Measurements from ENCODE around the gene DDRGK1.

DDRGK1 gene

GRCh38 chr20:3229158-3229557 is 24.7 kb upstream of the DDRGK1 start:
- Histone ChIP-seq H3K9me3 (ENCODE audit: control insufficient read depth, insufficient read depth, low read length) (no peaks in the 10 kb centered on the region), H3K36me3 (ENCODE audit: insufficient read depth, low read length) (no peaks in the 10 kb centered on the region; the same call in 1 of the 2 replicates), H3K4me1 (ENCODE audit: insufficient read depth, low read length) (no peaks in the 10 kb centered on the region), H3K9ac (ENCODE audit: low read depth, low read length) (no peak overlapping the region)

GRCh38 chr20:3228750-3229032 is 24.2 kb upstream of the DDRGK1 start:
- Histone ChIP-seq H3K36me3 (ENCODE audit: insufficient read depth, low read length) (no peaks in the 10 kb centered on the region; the same call in 1 of the 2 replicates), H3K9me3 (ENCODE audit: control insufficient read depth, insufficient read depth, low read length) (no peaks in the 10 kb centered on the region), H3K9ac (ENCODE audit: low read depth, low read length) (no peak overlapping the region), H3K4me1 (ENCODE audit: insufficient read depth, low read length) (no peaks in the 10 kb centered on the region)

- H3K9me3 ChIP-seq (ENCODE audit: control insufficient read depth, insufficient read depth, low read length): no peaks in the 10 kb centered on the region
- H3K9ac ChIP-seq (ENCODE audit: low read depth, low read length): no peak overlapping the region
- H3K36me3 ChIP-seq (ENCODE audit: insufficient read depth, low read length): no peaks in the 10 kb centered on the region
- peaks cover under 1% of the 10 kb centered on the region; the same call in 1 of the 2 replicates for H3K4me1 ChIP-seq (ENCODE audit: insufficient read depth, low read length)
Measured at GRCh38 chr20:3227936-3228749, 23.7 kb upstream of the DDRGK1 start.

- H3K36me3 ChIP-seq (ENCODE audit: insufficient read depth, low read length): no peaks in the 10 kb centered on the region; the same call in 1 of the 2 replicates
- H3K4me1 ChIP-seq (ENCODE audit: insufficient read depth, low read length): peaks cover 7% of the 10 kb centered on the region; the same call in 1 of the 2 replicates
- no peaks in the 10 kb centered on the region for H3K9me3 ChIP-seq (ENCODE audit: control insufficient read depth, insufficient read depth, low read length)
- no peak overlapping the region for H3K9ac ChIP-seq (ENCODE audit: low read depth, low read length)
Measured at GRCh38 chr20:3227506-3227905, 23.0 kb upstream of the DDRGK1 start.

- Histone ChIP-seq H3K4me1 (ENCODE audit: insufficient read depth, low read length) (peaks cover 9% of the 10 kb centered on the region; the same call in 1 of the 2 replicates), H3K9me3 (ENCODE audit: control insufficient read depth, insufficient read depth, low read length) (no peaks in the 10 kb centered on the region), H3K36me3 (ENCODE audit: insufficient read depth, low read length) (peaks cover 2% of the 10 kb centered on the region), H3K9ac (ENCODE audit: low read depth, low read length) (no peak overlapping the region)
Measured at GRCh38 chr20:3226864-3227263, 22.4 kb upstream of the DDRGK1 start.

GRCh38 chr20:3226093-3226492 is 21.6 kb upstream of the DDRGK1 start:
- no peaks in the 10 kb centered on the region for H3K9me3 ChIP-seq (ENCODE audit: control insufficient read depth, insufficient read depth, low read length)
- H3K9ac ChIP-seq (ENCODE audit: low read depth, low read length): no peak overlapping the region
- H3K36me3 ChIP-seq (ENCODE audit: insufficient read depth, low read length): peaks cover 5% of the 10 kb centered on the region
- peaks cover 9% of the 10 kb centered on the region; the same call in 1 of the 2 replicates for H3K4me1 ChIP-seq (ENCODE audit: insufficient read depth, low read length)

- Histone ChIP-seq H3K9me3 (ENCODE audit: control insufficient read depth, insufficient read depth, low read length) (no peaks in the 10 kb centered on the region), H3K36me3 (ENCODE audit: insufficient read depth, low read length) (peaks cover 8% of the 10 kb centered on the region), H3K9ac (ENCODE audit: low read depth, low read length) (no peak overlapping the region), H3K4me1 (ENCODE audit: insufficient read depth, low read length) (peaks cover 9% of the 10 kb centered on the region; the same call in 1 of the 2 replicates)
Measured at GRCh38 chr20:3224681-3225421, 20.4 kb upstream of the DDRGK1 start.

- no peak overlapping the region for H3K9ac ChIP-seq (ENCODE audit: low read depth, low read length)
- peaks cover 8% of the 10 kb centered on the region for H3K36me3 ChIP-seq (ENCODE audit: insufficient read depth, low read length)
- peaks cover 9% of the 10 kb centered on the region; the same call in 1 of the 2 replicates for H3K4me1 ChIP-seq (ENCODE audit: insufficient read depth, low read length)
- no peaks in the 10 kb centered on the region for H3K9me3 ChIP-seq (ENCODE audit: control insufficient read depth, insufficient read depth, low read length)
Measured at GRCh38 chr20:3223994-3224680, 19.7 kb upstream of the DDRGK1 start.

- H3K36me3 ChIP-seq (ENCODE audit: insufficient read depth, low read length): peaks cover 8% of the 10 kb centered on the region
- no peaks in the 10 kb centered on the region for H3K9me3 ChIP-seq (ENCODE audit: control insufficient read depth, insufficient read depth, low read length)
- H3K9ac ChIP-seq (ENCODE audit: low read depth, low read length): no peak overlapping the region
- peaks cover 9% of the 10 kb centered on the region; the same call in 1 of the 2 replicates for H3K4me1 ChIP-seq (ENCODE audit: insufficient read depth, low read length)
Measured at GRCh38 chr20:3223651-3223993, 19.1 kb upstream of the DDRGK1 start.

GRCh38 chr20:3222635-3223600 is 18.4 kb upstream of the DDRGK1 start:
- no peaks in the 10 kb centered on the region for H3K9me3 ChIP-seq (ENCODE audit: control insufficient read depth, insufficient read depth, low read length)
- H3K9ac ChIP-seq (ENCODE audit: low read depth, low read length): no peak overlapping the region
- H3K4me1 ChIP-seq (ENCODE audit: insufficient read depth, low read length): peaks cover 9% of the 10 kb centered on the region; the same call in 1 of the 2 replicates
- H3K36me3 ChIP-seq (ENCODE audit: insufficient read depth, low read length): peaks cover 8% of the 10 kb centered on the region

GRCh38 chr20:3221398-3222226 is 17.1 kb upstream of the DDRGK1 start:
- Histone ChIP-seq H3K9me3 (ENCODE audit: control insufficient read depth, insufficient read depth, low read length) (no peaks in the 10 kb centered on the region), H3K4me1 (ENCODE audit: insufficient read depth, low read length) (peaks cover 9% of the 10 kb centered on the region; the same call in 1 of the 2 replicates), H3K9ac (ENCODE audit: low read depth, low read length) (no peak overlapping the region), H3K36me3 (ENCODE audit: insufficient read depth, low read length) (peaks cover 8% of the 10 kb centered on the region)

- peaks cover 9% of the 10 kb centered on the region; the same call in 1 of the 2 replicates for H3K4me1 ChIP-seq (ENCODE audit: insufficient read depth, low read length)
- peaks cover 9% of the 10 kb centered on the region for H3K36me3 ChIP-seq (ENCODE audit: insufficient read depth, low read length)
- H3K9ac ChIP-seq (ENCODE audit: low read depth, low read length): no peak overlapping the region
Measured at GRCh38 chr20:3218307-3218988, 14.0 kb upstream of the DDRGK1 start.

More at GRCh38 chr20:3218307-3218988, 14.0 kb upstream of the DDRGK1 start:
- H3K9me3 ChIP-seq (ENCODE audit: control insufficient read depth, insufficient read depth, low read length): no peaks in the 10 kb centered on the region
